Left ventricle myocardium inferior (tissue), 1 donor: ENCODE results near the gene TMEM260. TPM values are rescaled to one million over a fixed set of nuclear protein-coding genes. Genes with fewer than 3 reads are reported as not detected.

Source experiments
- DNase-seq: peaks from one replicate; pipeline ENCODE4 v3.0.0-alpha.2; 2020
- H3K27ac ChIP-seq: fragments of 200-600 bp; replicated peaks from 2 replicates; pipeline ENCODE4 v1.8.0; 2021
- H3K27me3 ChIP-seq: fragments of 200-600 bp; 2 replicates; pipeline ENCODE4 v1.8.0; 2021; ENCODE audit warnings: low read depth
- H3K36me3 ChIP-seq: fragments of 200-600 bp; 2 replicates; pipeline ENCODE4 v1.8.0; 2021
- H3K4me1 ChIP-seq: fragments of 200-600 bp; 2 replicates; pipeline ENCODE4 v1.8.0; 2021
- H3K4me3 ChIP-seq: fragments of 200-600 bp; 2 replicates; pipeline ENCODE4 v1.8.0; 2021; ENCODE audit warnings: mild to moderate bottlenecking, moderate library complexity
- H3K9me3 ChIP-seq: fragments of 200-600 bp; replicated peaks from 2 replicates; pipeline ENCODE4 v1.8.0; 2021
- intact Hi-C: fragments of 100-400 bp; cut with micrococcal nuclease; formaldehyde crosslinking; loops from one replicate; pipeline ENCODE4 v1.11.0; 2022
- total RNA-seq: library from RNA; stranded (reverse); fragmentation: NEBNext Ultra II Directional; extraction: Animal tissue kit (Norgen Biotek cat#: 25700); gene quantifications from one replicate; pipeline ENCODE4 v1.2.1, GENCODE V29; 2021
- TF ChIP-seq, protein P1 (sequence below): fragments of 200-600 bp; IDR thresholded peaks from 2 replicates; pipeline ENCODE4 v1.8.0; 2021; ENCODE audit warnings: antibody characterized with exemption, mild to moderate bottlenecking, borderline replicate concordance
- donor health status: DM: no; HTN: yes; CAD: no; lungs with severe emphysema.

The TMEM260 gene
- total RNA-seq, 1 donor from 2014 or later, result 5.1 TPM

DNA sequence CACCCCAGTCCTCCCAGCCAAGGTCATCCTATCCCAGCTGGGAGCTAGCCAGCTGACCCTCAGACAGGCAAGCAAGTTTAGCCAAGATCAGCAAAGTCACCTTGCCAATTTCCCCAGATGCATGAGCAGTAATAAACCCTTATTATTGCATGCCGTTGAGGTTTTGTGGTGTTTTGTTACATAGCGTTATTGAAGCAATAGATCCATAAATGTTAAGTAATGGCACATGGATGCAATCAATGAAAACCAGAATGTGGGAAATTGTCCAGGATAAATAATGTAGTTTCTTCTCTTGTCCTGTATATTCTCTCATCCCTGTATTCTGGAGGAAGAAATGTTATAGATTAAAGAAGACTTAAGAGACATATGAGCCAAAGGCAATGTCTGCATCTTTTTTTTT lies 18.0 kb upstream of the TMEM260 start:
- intact Hi-C loops, result no loop called here
- Histone ChIP-seq H3K9me3 (no peaks in the 10 kb centered on the region), H3K4me1 (no peaks in the 10 kb centered on the region), H3K27me3 (peaks cover 62% of the 10 kb centered on the region), H3K4me3 (no peak overlapping the region), H3K36me3 (no peaks in the 10 kb centered on the region), H3K27ac (no peak overlapping the region)
- TF ChIP-seq, protein P1, sequence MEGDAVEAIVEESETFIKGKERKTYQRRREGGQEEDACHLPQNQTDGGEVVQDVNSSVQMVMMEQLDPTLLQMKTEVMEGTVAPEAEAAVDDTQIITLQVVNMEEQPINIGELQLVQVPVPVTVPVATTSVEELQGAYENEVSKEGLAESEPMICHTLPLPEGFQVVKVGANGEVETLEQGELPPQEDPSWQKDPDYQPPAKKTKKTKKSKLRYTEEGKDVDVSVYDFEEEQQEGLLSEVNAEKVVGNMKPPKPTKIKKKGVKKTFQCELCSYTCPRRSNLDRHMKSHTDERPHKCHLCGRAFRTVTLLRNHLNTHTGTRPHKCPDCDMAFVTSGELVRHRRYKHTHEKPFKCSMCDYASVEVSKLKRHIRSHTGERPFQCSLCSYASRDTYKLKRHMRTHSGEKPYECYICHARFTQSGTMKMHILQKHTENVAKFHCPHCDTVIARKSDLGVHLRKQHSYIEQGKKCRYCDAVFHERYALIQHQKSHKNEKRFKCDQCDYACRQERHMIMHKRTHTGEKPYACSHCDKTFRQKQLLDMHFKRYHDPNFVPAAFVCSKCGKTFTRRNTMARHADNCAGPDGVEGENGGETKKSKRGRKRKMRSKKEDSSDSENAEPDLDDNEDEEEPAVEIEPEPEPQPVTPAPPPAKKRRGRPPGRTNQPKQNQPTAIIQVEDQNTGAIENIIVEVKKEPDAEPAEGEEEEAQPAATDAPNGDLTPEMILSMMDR, result no peak
- DNase-seq, result no peak

DNA sequence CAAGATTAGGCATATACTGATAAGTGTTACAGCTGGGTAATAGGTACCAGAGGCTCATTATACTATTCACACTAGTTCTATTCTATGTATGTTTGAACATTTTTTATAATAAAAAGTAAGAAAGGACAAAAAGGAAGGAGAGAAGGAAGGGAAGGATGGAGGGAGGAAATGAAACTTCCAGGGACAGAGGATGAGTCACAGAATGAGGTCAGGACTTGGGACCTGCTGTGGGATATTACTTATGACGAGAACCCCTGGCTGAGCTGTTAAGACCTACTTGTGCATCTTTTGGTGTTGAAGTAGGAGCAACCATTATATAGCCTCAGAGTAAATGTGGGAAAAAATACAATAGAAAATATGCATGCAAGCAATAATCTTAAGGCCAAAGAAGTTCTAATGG lies 16.7 kb upstream of the TMEM260 start:
- no peak for DNase-seq
- no peak overlapping the region for H3K27ac ChIP-seq
- H3K4me1 ChIP-seq, result no peaks in the 10 kb centered on the region
- no peak overlapping the region for H3K4me3 ChIP-seq
- intact Hi-C loops, result no loop called here
- H3K27me3 ChIP-seq, result peaks cover 62% of the 10 kb centered on the region
- TF ChIP-seq, protein P1, result no peak
- no peaks in the 10 kb centered on the region for H3K36me3 ChIP-seq
- no peaks in the 10 kb centered on the region for H3K9me3 ChIP-seq

DNA sequence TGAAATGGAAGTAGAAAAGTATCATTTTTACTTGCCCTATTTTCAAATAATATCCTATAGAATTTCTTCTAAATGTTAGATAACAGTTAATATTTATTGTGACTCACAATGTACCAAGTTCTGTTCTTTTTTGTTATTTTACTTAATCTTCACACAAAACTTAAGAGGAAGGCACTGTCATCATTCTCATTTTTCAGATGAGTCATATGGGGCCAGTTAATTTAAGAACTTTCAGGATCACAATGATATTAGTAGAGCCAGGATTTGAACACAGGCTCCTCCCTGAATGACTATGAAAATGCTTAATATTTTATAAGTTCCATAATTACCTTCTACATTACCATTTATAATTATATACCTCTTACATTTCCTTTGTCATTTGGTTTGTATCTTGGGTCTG lies 10.4 kb upstream of the TMEM260 start:
- DNase-seq, result no peak
- Histone ChIP-seq H3K27me3 (peaks cover 29% of the 10 kb centered on the region), H3K4me3 (no peak overlapping the region), H3K27ac (no peak overlapping the region), H3K4me1 (no peaks in the 10 kb centered on the region), H3K9me3 (no peaks in the 10 kb centered on the region), H3K36me3 (no peaks in the 10 kb centered on the region)
- TF ChIP-seq, protein P1, result no peak
- intact Hi-C loops, result no loop called here

DNA sequence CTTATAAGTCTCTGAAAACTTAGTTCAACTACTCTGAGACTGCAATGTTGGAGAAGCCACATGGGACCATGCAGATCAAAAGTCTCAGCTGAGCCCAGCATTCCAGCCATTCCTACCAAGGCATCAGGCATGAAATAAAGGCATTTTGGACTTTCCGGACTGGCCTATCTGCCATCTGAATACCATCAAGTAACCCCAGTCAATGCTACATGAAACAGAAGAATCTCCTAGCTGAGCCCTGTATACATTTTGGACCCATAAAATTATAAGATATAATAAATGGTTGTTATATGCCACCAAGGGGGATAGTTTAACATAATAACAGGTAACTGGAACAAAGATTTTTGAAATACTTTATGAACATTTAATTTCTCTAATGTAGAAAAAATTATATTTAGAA lies 9.3 kb upstream of the TMEM260 start:
- H3K27me3 ChIP-seq, result peaks cover 29% of the 10 kb centered on the region
- TF ChIP-seq, protein P1, result no peak
- no peak overlapping the region for H3K4me3 ChIP-seq
- no peaks in the 10 kb centered on the region for H3K9me3 ChIP-seq
- no peaks in the 10 kb centered on the region for H3K4me1 ChIP-seq
- DNase-seq, result no peak
- intact Hi-C loops, result no loop called here
- no peak overlapping the region for H3K27ac ChIP-seq
- no peaks in the 10 kb centered on the region for H3K36me3 ChIP-seq

DNA sequence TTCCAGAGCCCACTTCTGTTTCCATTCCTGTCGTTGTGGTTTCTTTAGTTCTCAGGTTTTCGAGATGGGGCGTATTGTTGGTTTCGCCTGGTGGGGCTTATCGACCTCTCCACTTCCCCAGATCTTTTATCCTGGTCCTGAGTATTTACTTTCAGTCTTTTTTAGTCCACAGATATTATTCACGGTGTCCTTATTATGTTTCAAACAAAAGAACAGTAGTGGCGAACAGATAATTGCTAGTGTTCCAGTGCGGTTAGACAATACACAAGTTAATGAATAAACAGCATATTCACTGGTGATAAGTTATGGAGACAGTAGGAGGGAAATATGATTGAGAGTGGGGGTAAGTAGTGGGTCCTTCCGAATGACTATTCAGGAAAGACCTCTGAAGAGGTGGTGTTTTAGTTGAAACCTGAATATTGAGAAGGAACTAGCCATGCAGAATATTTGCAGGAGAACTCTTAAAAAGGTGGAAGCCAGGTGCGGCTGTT lies 668 bp downstream of the TMEM260 start:
- Histone ChIP-seq H3K4me1 (peaks cover 41% of the 10 kb centered on the region), H3K36me3 (no peaks in the 10 kb centered on the region), H3K27ac (peak overlapping the region; percentile 87), H3K9me3 (no peaks in the 10 kb centered on the region), H3K4me3 (peak overlapping the region; percentile 92), H3K27me3 (no peaks in the 10 kb centered on the region)
- intact Hi-C loops, result no loop called here
- TF ChIP-seq, protein P1, result no peak
- no peak for DNase-seq
